CD4-positive, alpha-beta T cell (primary cell): ENCODE measurements around the gene NKAIN2. TPM values are rescaled to one million over a fixed set of nuclear protein-coding genes. Genes with fewer than 3 reads are reported as not detected.

Experiments
- ATAC-seq: fragments of 200-7000 bp; cut with Tn5 transposase; one replicate; pipeline ENCODE4 v1.10.0; 2022; ENCODE audit warnings: mild to moderate bottlenecking; ENCODE audit not compliant: poor library complexity
- CTCF ChIA-PET: fragments of 350-600 bp; sonication (Branson Sonifier 250); formaldehyde crosslinking; loops from one replicate; lab custom pipeline; 2021; ENCODE audit warnings: antibody characterized with exemption, inconsistent platforms; lab: Charles Lee
- POLR2A ChIA-PET: fragments of 350-600 bp; sonication (Branson Sonifier 250); formaldehyde crosslinking; loops from one replicate; lab custom pipeline; 2021; ENCODE audit warnings: antibody characterized with exemption, inconsistent platforms; lab: Charles Lee
- DNase-seq, 14 experiments: peaks; one replicate each; pipeline ENCODE4 v3.0.0-alpha.2; 2013 to 2020; ENCODE audit warnings: mixed read lengths in 2 of 14
- H3K27ac ChIP-seq, 2 donors: one replicate each; pipeline versions ENCODE4 v1.5.1 to v1.7.0; 2013; ENCODE audit warnings: low read length in 2 of 2, low read depth in 1 of 2, mild to moderate bottlenecking in 1 of 2
- H3K27me3 ChIP-seq, 2 experiments: 1 replicate in 1 of 2; 2 replicates in 1 of 2; pipeline versions ENCODE4 v1.6.1 to v1.7.0; 2013; ENCODE audit warnings: low read length in 2 of 2, control low read depth in 1 of 2, mild to moderate bottlenecking in 1 of 2, moderate library complexity in 1 of 2; ENCODE audit not compliant: insufficient read depth in 2 of 2, control insufficient read depth in 1 of 2
- H3K36me3 ChIP-seq: one replicate; pipeline ENCODE4 v1.6.1; 2013; ENCODE audit warnings: low read length, control low read depth; ENCODE audit not compliant: insufficient read depth
- H3K4me1 ChIP-seq: one replicate; pipeline ENCODE4 v1.6.1; 2013; ENCODE audit warnings: low read length, control low read depth; ENCODE audit not compliant: insufficient read depth
- H3K4me3 ChIP-seq: one replicate; pipeline ENCODE4 v1.5.1; 2013; ENCODE audit warnings: mild to moderate bottlenecking, low read length, moderate library complexity
- H3K9me3 ChIP-seq, 2 experiments: 1 replicate in 1 of 2; 2 replicates in 1 of 2; pipeline versions ENCODE4 v1.6.1 to v1.7.0; 2013; ENCODE audit warnings: low read length in 2 of 2, mild to moderate bottlenecking in 2 of 2, control low read depth in 1 of 2, moderate library complexity in 1 of 2; ENCODE audit not compliant: control insufficient read depth in 1 of 2, insufficient read depth in 1 of 2
- H3K27ac Mint-ChIP-seq: one replicate; pipeline ENCODE4 v1.8.0; 2020; ENCODE audit warnings: mixed read lengths
- H3K27me3 Mint-ChIP-seq: one replicate; pipeline ENCODE4 v1.8.0; 2021; ENCODE audit warnings: mixed read lengths
- H3K36me3 Mint-ChIP-seq: one replicate; pipeline ENCODE4 v1.8.0; 2021; ENCODE audit warnings: low read depth, mixed read lengths
- H3K4me1 Mint-ChIP-seq: one replicate; pipeline ENCODE4 v1.8.0; 2021; ENCODE audit warnings: low read depth, mixed read lengths
- H3K4me3 Mint-ChIP-seq: one replicate; pipeline ENCODE4 v1.8.0; 2020; ENCODE audit warnings: mild to moderate bottlenecking, mixed read lengths
- H3K9me3 Mint-ChIP-seq: one replicate; pipeline ENCODE4 v1.8.0; 2020; ENCODE audit warnings: mixed read lengths
- intact Hi-C, 2 experiments: fragments of 100-400 bp; cut with DNase I in 1 of 2; cut with micrococcal nuclease in 1 of 2; formaldehyde crosslinking; loops; one replicate each; pipeline versions ENCODE4 v1.15.1 to v1.9.0; 2023 to 2025; cut with DNase I, micrococcal nuclease
- total RNA-seq, 174 experiments: library from RNA in 2 of 174; stranded (reverse) in 2 of 174; gene quantifications; one replicate each; pipeline ENCODE4 v1.2.3 and lab custom pipeline; 2021 to 2026
- TF ChIP-seq, protein P1 (sequence below): fragments of 200-600 bp; IDR thresholded peaks from one replicate; pipeline ENCODE4 v1.8.0; 2022; ENCODE audit warnings: antibody characterized with exemption, mild to moderate bottlenecking

Gene NKAIN2
- total RNA-seq, 2 experiments from 2014 or later = not detected

- intact Hi-C loops = no loop called here
- Histone ChIP-seq H3K27ac (no peak overlapping the region), H3K27me3 (no peaks in the 10 kb centered on the region), H3K9me3 (no peaks in the 10 kb centered on the region), H3K36me3 (no peaks in the 10 kb centered on the region), H3K4me3 (no peak overlapping the region), H3K4me1 (no peaks in the 10 kb centered on the region)
- H3K27ac Mint-ChIP-seq = no peak overlapping the region
- no peak overlapping the region for H3K4me3 Mint-ChIP-seq
- H3K27me3 Mint-ChIP-seq = no peaks in the 10 kb centered on the region
- TF ChIP-seq, protein P1, sequence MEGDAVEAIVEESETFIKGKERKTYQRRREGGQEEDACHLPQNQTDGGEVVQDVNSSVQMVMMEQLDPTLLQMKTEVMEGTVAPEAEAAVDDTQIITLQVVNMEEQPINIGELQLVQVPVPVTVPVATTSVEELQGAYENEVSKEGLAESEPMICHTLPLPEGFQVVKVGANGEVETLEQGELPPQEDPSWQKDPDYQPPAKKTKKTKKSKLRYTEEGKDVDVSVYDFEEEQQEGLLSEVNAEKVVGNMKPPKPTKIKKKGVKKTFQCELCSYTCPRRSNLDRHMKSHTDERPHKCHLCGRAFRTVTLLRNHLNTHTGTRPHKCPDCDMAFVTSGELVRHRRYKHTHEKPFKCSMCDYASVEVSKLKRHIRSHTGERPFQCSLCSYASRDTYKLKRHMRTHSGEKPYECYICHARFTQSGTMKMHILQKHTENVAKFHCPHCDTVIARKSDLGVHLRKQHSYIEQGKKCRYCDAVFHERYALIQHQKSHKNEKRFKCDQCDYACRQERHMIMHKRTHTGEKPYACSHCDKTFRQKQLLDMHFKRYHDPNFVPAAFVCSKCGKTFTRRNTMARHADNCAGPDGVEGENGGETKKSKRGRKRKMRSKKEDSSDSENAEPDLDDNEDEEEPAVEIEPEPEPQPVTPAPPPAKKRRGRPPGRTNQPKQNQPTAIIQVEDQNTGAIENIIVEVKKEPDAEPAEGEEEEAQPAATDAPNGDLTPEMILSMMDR = no peak
- no peaks in the 10 kb centered on the region for H3K4me1 Mint-ChIP-seq
- POLR2A ChIA-PET = no interaction called here
- ATAC-seq = no peak
- H3K36me3 Mint-ChIP-seq = no peaks in the 10 kb centered on the region
- CTCF ChIA-PET = no interaction called here
- no peaks in the 10 kb centered on the region for H3K9me3 Mint-ChIP-seq
- DNase-seq = no peak
These were observed 943.7 kb downstream of the NKAIN2 start for GRCh38 chr6:124747349-124747748.

DNA sequence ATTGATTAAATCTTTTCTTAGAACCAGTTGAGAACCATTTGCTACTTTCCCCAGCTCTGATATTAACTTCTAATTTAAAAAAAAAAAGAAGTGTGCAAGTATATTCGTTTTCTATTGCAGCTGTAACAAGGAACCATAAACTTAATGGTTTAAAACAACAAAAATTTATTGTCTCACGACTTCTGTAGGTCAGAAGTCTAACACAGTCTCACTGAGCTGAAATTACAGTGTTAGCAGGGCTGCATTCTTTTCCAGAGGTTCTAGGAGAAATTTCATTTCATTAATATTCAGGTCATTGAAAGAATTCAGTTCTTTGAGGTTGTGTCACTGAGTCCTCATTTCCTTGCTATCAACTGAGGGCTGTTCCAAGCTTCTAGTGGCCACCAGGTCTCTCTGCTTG, 945.1 kb downstream of the NKAIN2 start:
- no peak overlapping the region for H3K4me3 Mint-ChIP-seq
- ChIA-PET POLR2A (no interaction called here), CTCF (no interaction called here)
- TF ChIP-seq, protein P1 = no peak
- no peak for ATAC-seq
- Histone ChIP-seq H3K27ac (no peak overlapping the region), H3K4me3 (no peak overlapping the region), H3K36me3 (no peaks in the 10 kb centered on the region), H3K4me1 (no peaks in the 10 kb centered on the region), H3K27me3 (no peaks in the 10 kb centered on the region), H3K9me3 (no peaks in the 10 kb centered on the region)
- no peaks in the 10 kb centered on the region for H3K4me1 Mint-ChIP-seq
- H3K36me3 Mint-ChIP-seq = no peaks in the 10 kb centered on the region
- no peak for DNase-seq
- H3K27ac Mint-ChIP-seq = no peak overlapping the region
- H3K27me3 Mint-ChIP-seq = no peaks in the 10 kb centered on the region
- intact Hi-C loops = no loop called here
- H3K9me3 Mint-ChIP-seq = no peaks in the 10 kb centered on the region

DNA sequence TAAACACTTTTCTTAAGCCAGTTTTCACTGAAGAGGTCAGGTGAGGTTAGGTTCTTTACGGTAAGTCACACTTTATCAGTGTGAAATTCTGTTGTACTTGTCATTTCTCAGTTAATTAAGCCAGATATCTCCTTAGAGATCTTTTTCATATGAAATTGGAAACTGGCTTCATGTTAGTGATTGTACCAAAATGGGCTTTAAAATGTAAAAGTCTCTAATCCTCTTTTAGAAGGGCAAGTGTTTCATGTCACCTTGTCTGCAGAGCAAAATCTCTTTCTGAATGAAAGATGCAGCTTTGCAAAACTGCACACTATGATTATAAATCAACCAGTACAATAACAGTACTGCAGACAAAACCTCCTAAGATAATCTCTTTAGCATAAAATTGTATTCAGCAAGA, 949.3 kb downstream of the NKAIN2 start:
- Mint-ChIP-seq H3K4me1 (no peaks in the 10 kb centered on the region), H3K27ac (no peak overlapping the region), H3K4me3 (no peak overlapping the region), H3K27me3 (no peaks in the 10 kb centered on the region), H3K9me3 (no peaks in the 10 kb centered on the region), H3K36me3 (no peaks in the 10 kb centered on the region)
- ChIA-PET POLR2A (no interaction called here), CTCF (no interaction called here)
- H3K9me3 ChIP-seq = no peaks in the 10 kb centered on the region
- ATAC-seq (no peak), DNase-seq (no peak)
- no peaks in the 10 kb centered on the region for H3K27me3 ChIP-seq
- no peaks in the 10 kb centered on the region for H3K36me3 ChIP-seq
- intact Hi-C loops = no loop called here
- TF ChIP-seq, protein P1 = no peak
- no peak overlapping the region for H3K27ac ChIP-seq
- no peaks in the 10 kb centered on the region for H3K4me1 ChIP-seq
- H3K4me3 ChIP-seq = no peak overlapping the region
